GM19468 (cell line): Measurements from ENCODE around the gene ATP2C2.
"Not testable (repeated sequence)": the region's sequence is repeated elsewhere in the genome, so short reads cannot be mapped to it uniquely, and the experiment has no call there.

Experiments
- ATAC-seq: cut with Tn5 transposase; IDR thresholded peaks from one replicate; pipeline ENCODE4 v1.9.1; 2021; ENCODE audit warnings: mild to moderate bottlenecking, moderate library complexity, moderate number of reproducible peaks; ENCODE audit not compliant: unreplicated experiment; ENCODE audit errors: extremely low read depth

Gene ATP2C2

DNA sequence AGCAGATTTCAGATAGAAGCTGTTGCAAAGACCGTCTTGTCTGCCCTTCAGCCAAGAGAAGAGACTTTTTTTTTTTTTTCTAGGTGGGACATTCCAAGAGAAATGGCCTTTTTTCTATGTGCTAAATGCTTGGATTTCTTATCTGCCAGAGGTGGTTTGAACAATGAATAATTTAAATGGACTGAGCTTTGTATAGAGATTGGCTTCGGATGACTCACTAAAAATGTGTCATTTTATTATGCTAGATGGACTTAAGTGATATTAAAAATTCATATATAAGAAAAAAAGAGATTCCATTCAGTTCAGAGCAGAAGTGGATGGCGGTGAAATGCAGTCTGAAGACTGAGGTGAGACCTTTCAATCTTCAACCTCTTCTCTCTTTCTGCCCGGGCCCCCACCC lies 77.7 kb downstream of the ATP2C2 start:
- no peak for ATAC-seq

DNA sequence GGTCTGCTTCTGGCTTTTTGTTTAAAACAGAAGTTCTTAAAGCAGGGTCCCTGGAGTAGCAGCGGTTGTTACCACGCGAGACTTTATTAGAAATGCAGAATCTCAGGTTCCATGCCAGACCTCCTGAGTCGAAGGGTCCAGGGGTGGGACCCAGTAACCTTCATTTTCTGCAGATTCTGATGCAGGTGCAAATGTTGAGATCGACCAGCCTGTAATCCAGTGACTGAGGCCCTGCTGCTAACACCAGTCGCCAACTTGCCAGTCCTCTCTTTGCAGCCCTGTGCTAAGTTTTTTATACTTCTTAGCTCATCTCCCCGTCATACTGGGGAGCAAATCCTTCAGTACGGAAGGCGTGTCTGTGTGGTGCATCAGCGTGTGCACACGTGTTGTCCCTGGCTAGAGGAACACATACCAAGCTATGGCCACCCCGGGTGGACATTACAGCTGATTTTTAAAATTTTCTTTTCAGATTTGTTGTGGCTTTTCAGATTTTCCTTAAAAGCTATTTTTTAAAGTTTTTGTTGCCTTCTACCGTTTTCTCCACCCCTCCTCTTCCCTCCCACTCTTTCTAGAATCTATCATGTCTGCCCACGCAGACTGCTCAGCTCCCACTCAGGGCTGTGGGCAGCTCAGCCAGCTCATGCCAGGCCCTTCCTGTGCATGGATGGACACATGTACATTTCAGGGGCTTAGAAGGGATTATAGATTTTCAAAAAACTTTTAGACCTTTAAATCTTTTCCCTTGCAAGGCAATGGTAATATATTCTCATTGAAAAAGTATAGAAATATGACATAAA lies 78.5 kb downstream of the ATP2C2 start:
- no peak for ATAC-seq

DNA sequence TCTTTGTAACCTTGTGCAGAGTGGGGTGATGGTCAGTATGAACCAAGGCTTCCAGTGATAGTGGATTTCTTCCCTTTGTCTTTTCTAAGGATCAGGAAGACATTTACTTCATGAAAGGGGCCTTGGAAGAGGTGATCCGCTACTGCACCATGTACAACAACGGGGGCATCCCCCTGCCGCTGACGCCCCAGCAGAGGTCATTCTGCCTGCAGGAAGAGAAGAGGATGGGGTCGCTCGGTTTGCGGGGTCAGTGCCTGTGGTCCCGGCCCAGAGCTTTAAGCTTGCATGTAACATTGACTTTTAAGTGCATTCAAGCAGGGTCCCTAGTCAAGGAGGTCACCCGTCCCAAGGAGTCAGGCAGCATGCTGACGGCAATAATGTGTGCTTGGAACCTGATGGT lies 80.1 kb downstream of the ATP2C2 start:
- ATAC-seq: no peak

DNA sequence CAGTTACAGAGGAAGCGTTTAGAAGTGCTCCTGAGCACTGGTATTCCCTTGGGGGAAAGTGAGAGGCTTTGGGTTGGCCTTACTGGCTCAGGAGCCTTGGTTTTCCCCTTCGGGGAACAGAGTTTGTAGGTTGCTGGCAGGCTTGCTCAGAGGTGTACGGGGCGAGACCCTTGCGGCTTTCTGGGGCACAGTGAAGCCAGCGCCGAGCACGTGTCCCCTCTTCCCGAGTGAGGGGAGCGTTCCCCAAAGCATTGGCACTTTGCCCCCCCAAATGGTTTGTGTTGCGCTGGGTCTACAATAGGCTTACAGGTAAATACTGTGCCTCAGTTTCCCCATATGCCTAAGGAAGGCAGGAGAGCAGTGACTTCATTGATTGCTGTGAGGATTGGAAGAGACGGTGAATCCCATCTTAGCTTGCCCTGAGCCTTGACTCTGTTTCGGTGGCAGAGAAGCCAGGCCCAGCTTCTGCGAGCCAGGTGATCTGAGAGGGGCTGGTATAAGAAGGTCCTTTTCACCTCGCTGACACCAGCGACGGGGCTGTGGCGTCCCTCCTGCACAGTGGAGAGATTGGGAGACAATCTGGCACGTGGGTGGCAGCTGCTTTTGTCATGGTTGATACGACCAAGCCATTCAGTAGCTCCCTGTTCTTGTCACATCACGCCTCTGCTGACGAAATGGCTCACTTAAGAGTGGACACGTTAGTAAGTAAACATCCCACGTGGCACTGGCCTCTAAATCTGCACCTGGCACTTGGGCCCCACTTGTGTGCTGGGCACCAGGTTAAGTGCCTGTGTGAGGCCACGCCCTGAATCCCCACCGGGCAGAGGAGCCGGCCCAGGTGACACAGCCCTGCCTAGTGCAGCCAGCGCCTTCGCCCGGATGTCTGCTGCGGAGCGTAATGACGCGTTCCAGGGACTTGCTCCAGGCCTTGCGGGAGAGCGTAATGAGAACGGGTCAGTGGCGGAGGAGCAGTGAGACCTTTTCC lies 81.1 kb downstream of the ATP2C2 start:
- no peak for ATAC-seq

DNA sequence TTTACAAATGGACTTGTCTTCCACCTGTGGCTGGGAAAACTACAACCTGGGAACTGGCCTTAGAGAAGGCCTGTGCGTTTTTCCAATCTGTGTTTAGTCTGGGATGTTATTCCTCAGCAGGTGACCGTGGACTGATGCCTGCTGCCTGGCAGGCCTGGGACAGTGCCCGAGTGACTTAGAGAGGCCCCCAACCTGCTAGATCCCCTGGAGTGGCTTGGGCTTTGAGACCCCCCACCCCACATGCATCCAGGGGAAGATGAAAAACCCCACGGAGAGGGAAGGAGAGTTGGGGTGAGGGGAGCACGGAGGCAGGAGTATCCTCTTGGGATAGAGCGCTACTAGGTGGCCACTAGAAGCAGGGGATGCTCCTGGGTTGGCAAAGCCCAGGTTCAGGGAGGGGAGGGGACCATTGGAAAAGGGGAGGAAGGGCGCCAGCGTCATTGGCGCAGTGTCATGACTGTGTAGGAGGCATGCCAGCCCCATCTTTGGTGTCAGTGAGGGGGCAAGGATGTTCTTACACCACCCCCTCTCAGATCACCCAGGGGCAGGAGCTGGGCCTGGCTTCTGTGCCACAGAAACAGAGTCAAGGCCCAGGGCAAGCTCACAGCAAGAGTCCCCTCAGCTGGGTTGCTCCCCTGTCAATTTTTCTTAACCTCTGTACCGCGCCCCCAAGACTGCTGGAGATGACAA lies 82.0 kb downstream of the ATP2C2 start:
- no peak for ATAC-seq

DNA sequence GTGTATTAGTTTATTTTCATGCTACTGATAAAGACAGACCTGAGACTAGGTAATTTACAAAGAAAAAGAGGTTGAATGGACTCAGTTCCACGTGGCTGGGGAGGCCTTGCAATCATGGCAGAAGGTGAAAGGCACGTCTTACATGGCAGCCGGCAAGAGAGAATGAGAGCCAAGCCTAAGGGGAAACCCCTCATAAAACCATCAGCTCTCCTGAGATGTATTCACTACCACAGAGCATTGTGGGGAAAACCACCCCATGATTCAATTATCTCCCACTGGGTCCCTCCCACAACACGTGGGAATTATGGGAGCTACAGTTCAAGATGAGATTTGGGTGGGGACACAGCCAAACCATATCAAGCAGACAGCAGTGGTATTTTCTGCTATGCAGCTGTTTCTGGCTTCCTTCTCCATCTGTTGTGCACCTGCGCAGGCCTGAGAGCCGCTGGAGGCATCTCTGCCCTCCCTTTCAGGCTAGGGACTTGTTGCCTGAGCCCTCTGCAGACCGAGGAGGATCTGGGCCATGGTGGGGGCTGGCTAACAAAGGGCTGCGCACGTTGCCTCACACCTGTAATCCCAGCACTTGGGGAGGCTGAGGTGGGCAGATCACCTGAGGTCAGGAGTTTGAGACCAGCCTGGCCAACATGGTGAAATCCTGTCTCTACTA lies 82.8 kb downstream of the ATP2C2 start:
- ATAC-seq: not testable (repeated sequence)

DNA sequence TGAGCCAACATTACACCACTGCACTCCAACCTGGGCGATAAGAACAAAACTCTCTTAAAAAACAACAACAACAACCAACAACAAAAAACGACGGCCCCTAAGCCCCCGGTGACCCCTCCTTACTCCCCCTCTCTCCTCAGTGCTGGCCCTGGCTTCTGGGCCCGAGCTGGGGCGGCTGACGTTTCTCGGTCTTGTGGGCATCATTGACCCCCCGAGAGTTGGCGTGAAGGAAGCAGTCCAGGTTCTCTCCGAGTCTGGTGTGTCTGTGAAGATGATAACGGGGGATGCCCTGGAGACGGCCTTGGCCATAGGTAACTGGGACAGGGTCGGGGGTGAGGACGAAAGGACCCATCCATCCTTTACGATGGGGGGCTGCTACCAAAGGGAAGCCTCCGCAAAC lies 83.4 kb downstream of the ATP2C2 start:
- ATAC-seq: no peak

DNA sequence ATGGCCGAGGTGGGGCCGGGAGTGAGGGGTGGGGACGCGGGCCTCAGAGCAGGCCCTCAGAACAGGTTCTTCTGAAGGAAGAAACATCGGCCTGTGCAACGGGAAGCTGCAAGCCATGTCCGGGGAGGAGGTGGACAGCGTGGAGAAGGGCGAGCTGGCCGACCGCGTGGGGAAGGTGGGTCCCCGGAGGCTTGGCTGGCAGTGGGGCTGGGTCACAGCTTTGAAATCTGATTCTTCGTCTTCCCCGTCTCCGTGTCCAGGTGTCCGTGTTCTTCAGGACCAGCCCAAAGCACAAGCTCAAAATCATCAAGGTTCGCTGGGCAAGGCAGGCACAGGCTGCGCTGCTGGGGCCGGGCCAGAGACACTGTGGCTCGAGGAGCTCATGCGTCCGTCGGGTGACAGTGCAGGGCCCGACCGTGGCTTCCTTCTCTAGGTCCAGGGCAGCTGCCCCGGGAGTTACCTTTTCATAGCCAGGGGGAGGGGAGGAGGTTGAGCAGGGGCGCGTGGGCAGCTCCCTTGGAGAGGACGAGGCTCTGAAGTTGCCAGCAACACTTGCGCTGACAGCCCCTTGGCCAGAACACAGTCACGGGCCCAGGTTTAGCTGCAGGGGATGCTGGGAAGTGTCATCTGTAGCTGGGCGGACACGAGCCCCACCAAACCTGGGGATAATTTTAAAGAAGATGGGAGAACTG lies 84.9 kb downstream of the ATP2C2 start:
- ATAC-seq: no peak

DNA sequence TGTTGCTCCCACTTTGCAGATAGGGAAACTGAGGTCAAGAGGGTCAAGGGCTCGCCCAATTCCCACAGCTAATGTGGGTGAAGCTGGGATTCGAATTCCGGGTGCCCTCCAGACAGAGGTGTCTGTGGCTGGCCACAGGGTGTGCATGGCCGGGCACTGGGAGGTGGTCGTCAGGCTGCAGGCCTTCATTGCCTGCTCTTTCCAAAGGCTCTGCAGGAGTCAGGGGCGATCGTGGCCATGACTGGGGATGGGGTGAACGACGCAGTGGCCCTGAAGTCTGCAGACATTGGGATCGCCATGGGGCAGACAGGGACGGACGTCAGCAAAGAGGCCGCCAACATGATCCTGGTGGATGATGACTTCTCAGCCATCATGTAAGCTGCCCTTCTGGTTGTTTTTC lies 86.3 kb downstream of the ATP2C2 start:
- no peak for ATAC-seq

DNA sequence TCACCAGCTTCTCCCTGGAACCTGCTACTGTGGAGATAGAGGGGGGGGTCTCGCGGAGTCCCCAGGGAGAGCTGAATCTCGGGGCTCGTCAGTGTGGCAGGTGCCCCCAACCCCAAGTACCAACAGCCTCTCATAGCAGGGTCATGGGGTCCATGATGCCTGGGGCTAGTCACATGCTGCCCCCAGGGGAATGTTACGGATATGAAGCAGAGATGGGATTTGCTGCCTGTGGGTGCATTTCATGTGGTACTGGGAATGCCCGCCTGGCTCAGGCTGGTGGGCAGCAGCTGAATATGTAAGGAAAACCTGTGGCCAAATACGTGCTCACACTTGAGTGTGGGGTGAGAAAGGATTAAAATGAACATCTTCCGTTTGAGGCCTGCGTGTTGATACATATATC lies 86.7 kb downstream of the ATP2C2 start:
- ATAC-seq: no peak

DNA sequence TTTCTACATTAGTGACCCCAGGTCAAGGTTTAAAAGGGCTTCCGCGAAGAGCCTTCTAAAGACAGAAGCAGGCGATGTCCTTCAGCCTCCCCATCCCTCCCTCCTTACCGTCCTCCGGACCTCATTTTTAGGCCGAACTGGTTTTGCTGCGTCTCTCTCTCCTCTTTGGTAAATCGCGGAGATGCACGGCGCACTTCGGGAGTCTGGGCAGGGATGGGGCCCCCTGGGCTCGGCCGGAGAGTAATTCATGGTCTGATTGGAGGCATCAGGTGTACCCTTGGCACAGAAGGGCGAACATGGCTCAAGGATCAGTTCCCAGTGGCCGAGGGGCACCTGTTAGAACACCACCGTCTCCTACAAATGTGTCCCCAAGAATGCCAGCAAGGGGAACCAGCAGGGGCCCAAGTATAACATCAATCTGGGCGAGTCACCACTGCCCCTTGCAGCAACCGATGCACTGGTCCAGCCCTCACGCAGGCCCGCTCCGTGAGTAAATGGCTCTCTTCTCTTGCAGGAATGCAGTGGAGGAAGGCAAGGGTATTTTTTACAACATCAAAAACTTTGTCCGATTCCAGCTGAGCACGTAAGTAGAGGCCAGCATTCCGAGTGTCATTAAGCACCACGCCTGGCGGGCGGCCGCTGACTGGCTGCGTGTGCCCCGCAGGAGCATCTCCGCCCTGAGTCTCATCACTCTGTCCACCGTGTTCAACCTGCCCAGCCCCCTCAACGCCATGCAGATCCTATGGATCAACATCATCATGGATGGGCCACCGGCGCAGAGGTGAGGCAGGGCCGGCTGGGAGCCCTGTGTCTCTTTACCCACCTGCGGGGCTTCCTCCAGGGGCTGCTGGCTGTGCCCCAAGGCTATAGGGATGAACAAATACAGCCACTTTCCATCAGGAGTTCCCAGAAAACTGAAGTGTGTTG lies 90.5 kb downstream of the ATP2C2 start:
- no peak for ATAC-seq

DNA sequence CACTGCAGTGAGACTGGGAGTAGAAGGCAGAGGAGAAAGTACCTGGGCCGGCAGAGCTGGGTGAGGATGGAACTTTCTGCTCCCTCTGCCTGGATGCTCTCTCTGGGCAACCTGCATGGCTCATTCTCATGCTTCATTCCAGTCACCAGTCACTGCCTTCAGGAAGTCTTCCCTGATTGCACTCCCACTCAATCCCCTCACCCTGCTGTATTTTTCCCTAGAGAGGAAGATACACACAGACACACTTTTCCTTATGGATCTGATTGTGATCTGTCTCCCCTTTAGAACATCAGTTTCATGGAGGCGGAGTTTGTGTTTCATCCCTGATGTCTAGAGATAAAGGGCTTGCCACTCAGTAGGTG lies 91.2 kb downstream of the ATP2C2 start:
- ATAC-seq: no peak

DNA sequence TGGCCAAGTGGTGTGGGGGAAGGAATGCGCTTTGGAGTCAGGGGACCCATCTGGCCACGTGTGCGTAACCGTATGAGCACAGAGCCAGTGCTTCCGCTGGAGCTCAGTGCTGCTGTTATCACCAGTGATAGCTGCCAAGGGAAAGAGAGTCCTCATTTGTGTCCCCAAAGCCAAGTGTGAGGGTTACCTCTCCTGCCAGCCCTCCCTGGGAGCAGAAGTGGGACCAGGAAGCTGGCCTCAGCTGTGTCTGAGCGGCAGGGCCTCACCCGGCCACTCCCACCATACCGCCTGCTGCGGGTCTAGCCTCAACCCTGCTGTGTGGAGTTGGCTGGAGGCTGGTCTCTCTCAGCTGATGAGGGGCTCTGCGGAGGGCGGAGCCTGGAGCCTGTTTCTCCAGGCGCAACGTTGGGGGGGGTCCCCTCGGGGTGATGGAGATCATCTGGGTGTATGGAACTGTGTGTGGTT lies 91.6 kb downstream of the ATP2C2 start:
- no peak for ATAC-seq

DNA sequence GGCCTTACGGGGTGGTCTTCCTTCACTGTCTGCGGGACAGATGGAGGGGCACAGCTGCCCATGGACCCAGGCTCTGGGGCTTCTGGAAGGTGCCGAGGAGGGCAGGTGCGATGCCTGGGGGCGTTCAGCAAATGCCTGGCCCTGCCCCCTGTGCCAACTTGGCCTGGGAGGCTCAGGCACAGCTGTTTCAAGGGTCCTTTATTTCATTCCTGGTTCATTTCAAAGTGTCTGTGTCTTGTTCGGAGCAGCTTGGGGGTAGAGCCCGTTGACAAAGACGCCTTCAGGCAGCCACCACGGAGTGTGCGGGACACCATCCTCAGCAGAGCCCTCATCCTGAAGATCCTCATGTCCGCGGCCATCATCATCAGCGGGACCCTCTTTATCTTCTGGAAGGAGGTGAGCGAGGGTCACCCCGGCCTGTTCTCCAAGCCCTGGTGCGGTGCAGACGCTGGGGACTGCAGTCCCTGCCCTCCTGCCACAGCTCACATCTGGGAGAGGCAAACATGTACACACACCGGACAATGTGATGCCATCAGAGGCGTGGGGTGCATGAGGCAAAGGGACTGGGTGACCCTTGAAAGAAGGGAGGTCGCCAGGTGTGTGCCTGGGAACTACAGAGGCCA lies 92.2 kb downstream of the ATP2C2 start:
- ATAC-seq: no peak

DNA sequence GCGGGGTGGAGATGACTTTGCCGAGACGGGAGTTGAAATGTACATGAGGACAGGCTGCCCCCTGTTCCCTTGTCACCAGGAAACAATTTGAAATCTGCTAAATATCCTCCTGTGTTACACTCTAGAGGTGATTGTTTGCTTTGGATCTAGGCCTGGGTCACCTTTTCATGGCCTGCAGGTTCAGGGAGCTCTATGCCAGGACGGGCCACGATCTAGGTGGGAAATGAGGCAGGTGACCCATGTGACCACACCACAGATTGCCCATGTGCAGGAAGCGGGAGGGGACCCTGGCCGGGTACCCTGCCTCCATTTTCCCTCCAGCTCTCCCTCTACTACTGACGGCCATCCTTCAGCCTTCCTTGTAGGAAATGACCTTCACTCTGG lies 92.7 kb downstream of the ATP2C2 start:
- ATAC-seq: no peak

DNA sequence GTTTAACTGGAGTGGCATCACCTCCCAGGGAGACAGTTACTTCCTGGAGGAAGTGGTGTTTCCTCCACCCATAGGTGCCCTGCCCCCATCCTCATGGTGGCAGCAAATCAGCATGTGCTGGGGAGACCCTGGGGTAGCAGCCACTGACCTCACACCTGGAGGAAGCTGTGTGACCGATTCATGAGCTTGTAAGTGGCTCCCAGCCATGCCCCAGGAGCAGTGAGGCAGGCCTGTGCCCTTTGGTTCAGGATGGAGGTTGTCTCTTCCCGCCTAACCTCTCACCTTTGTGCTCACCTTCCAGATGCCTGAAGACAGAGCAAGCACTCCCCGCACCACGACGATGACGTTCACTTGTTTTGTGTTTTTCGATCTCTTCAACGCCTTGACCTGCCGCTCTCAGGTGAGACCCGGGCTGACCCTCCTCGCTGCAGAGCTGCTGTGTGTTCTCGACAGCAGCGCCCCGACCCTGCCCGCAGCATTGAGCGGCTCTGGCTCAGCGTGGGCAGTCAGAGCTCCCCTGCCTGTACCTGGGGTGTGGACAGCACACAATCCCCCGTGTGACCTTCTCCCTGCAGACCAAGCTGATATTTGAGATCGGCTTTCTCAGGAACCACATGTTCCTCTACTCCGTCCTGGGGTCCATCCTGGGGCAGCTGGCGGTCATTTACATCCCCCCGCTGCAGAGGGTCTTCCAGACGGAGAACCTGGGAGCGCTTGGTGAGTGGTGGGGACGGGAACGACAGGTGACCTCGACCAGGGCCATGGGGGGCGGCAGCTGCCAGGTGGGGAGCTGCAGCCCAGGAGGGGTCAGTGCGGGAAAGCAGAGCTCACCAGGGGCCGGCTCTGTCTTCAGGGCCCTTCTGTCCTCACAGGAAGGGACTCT lies 93.3 kb downstream of the ATP2C2 start:
- ATAC-seq: no peak
